HEK293 (cell line): Measurements from ENCODE around the gene TOM1L2.

Experiments used
- ZBTB7A ChIP-seq: fragments of 450-650 bp; formaldehyde crosslinking; IDR thresholded peaks from 2 replicates; pipeline ENCODE4 v1.5.1; 2016; ENCODE audit warnings: low read depth, missing biosample characterization, missing genetic modification characterization
- ZNF121 ChIP-seq: fragments of 450-650 bp; formaldehyde crosslinking; IDR thresholded peaks from 2 replicates; pipeline ENCODE4 v1.5.1; 2016; ENCODE audit warnings: missing biosample characterization, missing genetic modification characterization
- ZNF140 ChIP-seq: fragments of 450-650 bp; formaldehyde crosslinking; IDR thresholded peaks from 2 replicates; pipeline ENCODE4 v1.5.1; 2016; ENCODE audit warnings: missing biosample characterization, missing genetic modification characterization
- ZNF335 ChIP-seq: fragments of 450-650 bp; formaldehyde crosslinking; conservative IDR thresholded peaks from 2 replicates; pipeline ENCODE4 v1.5.1; 2016; ENCODE audit warnings: missing biosample characterization, missing genetic modification characterization
- ZNF433 ChIP-seq: fragments of 450-650 bp; formaldehyde crosslinking; IDR thresholded peaks from 2 replicates; pipeline ENCODE4 v1.5.1; 2016; ENCODE audit warnings: missing biosample characterization, missing genetic modification characterization, low read depth
- ZNF571 ChIP-seq: fragments of 450-650 bp; formaldehyde crosslinking; IDR thresholded peaks from 2 replicates; pipeline ENCODE4 v1.5.0; 2017; ENCODE audit warnings: missing biosample characterization, missing genetic modification characterization
- ZSCAN16 ChIP-seq: fragments of 450-650 bp; formaldehyde crosslinking; IDR thresholded peaks from 2 replicates; pipeline ENCODE4 v1.5.1; 2016; ENCODE audit warnings: missing biosample characterization, missing genetic modification characterization
- TF ChIP-seq, protein P1 (sequence below): fragments of 450-650 bp; formaldehyde crosslinking; IDR thresholded peaks from 2 replicates; pipeline ENCODE4 v1.5.1; 2016; ENCODE audit warnings: missing biosample characterization, missing genetic modification characterization
- TF ChIP-seq, protein P2 (sequence below): fragments of 450-650 bp; formaldehyde crosslinking; IDR thresholded peaks from 2 replicates; pipeline ENCODE4 v1.5.1; 2016; ENCODE audit warnings: missing biosample characterization, missing genetic modification characterization

DNA sequence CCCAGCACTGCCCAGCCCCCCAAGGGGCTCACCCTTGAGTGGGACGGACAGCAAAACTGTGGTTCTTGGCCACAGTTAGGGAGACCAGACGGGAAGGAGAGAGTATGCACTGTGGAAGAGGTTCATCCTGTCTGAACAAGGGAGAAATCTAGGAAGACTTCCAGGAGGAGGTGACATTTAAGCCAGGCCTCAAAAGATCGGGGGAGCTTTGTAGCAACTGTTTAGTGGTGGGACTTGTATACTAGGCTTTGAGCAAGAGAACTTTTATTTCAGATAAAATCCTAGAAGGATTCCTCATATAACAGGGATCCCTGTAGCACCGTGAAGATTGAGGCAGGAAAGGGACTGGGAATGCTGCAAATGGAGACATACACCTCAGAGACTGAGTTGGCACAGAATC is 166.2 kb downstream of the TOM1L2 start:
- TF ChIP-seq, protein P1, sequence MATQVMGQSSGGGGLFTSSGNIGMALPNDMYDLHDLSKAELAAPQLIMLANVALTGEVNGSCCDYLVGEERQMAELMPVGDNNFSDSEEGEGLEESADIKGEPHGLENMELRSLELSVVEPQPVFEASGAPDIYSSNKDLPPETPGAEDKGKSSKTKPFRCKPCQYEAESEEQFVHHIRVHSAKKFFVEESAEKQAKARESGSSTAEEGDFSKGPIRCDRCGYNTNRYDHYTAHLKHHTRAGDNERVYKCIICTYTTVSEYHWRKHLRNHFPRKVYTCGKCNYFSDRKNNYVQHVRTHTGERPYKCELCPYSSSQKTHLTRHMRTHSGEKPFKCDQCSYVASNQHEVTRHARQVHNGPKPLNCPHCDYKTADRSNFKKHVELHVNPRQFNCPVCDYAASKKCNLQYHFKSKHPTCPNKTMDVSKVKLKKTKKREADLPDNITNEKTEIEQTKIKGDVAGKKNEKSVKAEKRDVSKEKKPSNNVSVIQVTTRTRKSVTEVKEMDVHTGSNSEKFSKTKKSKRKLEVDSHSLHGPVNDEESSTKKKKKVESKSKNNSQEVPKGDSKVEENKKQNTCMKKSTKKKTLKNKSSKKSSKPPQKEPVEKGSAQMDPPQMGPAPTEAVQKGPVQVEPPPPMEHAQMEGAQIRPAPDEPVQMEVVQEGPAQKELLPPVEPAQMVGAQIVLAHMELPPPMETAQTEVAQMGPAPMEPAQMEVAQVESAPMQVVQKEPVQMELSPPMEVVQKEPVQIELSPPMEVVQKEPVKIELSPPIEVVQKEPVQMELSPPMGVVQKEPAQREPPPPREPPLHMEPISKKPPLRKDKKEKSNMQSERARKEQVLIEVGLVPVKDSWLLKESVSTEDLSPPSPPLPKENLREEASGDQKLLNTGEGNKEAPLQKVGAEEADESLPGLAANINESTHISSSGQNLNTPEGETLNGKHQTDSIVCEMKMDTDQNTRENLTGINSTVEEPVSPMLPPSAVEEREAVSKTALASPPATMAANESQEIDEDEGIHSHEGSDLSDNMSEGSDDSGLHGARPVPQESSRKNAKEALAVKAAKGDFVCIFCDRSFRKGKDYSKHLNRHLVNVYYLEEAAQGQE: no peak
- TF ChIP-seq ZNF571 (tag by site-specific recombination) (no peak), ZNF140 (tag by site-specific recombination) (no peak), ZNF335 (tag by site-specific recombination) (no peak), ZNF121 (tag by site-specific recombination) (no peak), ZBTB7A (tag by site-specific recombination) (no peak), ZSCAN16 (tag by site-specific recombination) (no peak), ZNF433 (tag by site-specific recombination) (no peak)
- TF ChIP-seq, protein P2, sequence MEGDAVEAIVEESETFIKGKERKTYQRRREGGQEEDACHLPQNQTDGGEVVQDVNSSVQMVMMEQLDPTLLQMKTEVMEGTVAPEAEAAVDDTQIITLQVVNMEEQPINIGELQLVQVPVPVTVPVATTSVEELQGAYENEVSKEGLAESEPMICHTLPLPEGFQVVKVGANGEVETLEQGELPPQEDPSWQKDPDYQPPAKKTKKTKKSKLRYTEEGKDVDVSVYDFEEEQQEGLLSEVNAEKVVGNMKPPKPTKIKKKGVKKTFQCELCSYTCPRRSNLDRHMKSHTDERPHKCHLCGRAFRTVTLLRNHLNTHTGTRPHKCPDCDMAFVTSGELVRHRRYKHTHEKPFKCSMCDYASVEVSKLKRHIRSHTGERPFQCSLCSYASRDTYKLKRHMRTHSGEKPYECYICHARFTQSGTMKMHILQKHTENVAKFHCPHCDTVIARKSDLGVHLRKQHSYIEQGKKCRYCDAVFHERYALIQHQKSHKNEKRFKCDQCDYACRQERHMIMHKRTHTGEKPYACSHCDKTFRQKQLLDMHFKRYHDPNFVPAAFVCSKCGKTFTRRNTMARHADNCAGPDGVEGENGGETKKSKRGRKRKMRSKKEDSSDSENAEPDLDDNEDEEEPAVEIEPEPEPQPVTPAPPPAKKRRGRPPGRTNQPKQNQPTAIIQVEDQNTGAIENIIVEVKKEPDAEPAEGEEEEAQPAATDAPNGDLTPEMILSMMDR (tag by site-specific recombination): no peak
